Measurements from ENCODE around the gene FAM3D.

The FAM3D gene

GRCh38 chr3:58657036-58657520 is 9.5 kb downstream of the FAM3D start:
- no peak for DNase-seq (ENCODE audit: low read depth in 1 of 2, low spot score in 1 of 2)

DNA sequence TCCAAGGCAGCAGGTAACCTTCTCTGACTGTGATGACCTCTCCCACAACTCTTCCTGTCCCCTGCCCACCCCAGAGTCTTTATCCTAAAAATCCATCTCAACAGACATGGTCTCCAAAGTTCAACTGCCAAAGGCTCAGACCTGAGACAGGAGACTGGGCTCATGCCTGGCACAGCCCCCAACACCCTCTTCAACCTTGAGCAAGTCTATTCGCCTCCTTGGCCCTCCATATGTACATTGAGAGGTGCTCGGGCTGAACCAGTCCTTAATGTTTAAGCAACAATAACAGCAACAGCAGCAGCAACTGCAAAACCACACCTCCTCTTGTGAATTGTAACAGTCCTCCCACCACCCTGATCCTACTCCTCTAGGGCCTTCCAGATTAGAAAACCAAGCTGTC is 9.9 kb downstream of the FAM3D start:
- no peak for DNase-seq (ENCODE audit: low read depth in 1 of 2, low spot score in 1 of 2)

GRCh38 chr3:58654466-58654865 is 12.1 kb downstream of the FAM3D start:
- no peak for DNase-seq (ENCODE audit: low read depth in 1 of 2, low spot score in 1 of 2)

DNA sequence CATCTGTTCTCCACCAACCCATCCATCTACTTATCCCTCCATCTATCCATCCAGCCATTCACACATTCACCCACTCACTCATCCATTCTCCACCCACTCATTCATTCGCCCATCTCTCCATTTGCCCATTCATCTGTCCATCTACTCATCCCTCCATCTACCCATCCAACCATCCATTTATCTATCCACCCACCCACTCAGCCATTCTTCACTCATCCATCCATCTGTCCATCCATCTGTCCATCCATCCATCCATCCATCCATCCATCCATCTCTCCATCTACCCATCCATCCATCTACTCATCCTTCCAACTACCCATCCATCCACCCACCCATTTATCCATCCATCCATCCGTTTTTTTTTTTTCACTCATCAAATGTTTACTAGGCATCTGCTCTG is 13.9 kb downstream of the FAM3D start:
- no peak for DNase-seq (ENCODE audit: low read depth in 1 of 2, low spot score in 1 of 2)

- no peak for DNase-seq (ENCODE audit: low read depth in 1 of 2, low spot score in 1 of 2)
These were observed 15.3 kb downstream of the FAM3D start for GRCh38 chr3:58651276-58651675.

DNA sequence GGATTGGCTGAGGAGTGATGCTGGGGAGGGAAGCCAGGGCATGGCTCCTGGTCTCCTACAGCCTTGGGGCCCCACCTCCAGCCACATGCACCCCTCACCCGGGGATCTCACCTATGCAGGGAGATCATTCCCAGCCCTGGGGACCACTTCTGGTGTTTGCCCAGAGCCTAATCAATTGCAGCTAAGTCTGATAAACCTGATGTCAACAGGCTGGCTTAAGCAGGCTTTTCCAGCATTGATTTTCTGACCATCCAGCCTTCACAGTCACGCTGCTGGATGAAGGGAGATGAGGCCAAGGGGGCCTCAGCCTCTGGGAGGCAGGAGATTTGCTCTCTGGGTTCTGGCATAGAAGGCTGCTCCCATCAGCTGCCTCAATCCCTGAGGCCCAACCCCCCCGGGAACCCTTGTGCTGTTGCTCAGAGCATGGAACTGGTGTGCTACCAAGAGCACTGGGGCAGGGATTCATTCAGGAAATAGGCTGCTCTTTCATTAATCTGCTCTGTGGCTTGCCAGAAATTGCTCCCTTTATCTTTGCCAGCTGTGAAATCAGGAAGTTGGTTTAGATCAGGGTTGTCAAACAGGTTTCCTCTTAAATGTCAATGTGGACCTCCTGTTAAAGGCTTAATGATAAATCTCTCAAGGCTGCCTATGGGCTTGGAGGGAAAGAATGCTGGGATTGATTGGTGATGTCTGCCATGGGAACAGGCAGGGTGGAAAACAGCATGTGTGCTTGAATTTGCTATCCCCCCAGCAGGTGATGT is 19.0 kb downstream of the FAM3D start:
- no peak for DNase-seq (ENCODE audit: low read depth in 1 of 2, low spot score in 1 of 2)

DNA sequence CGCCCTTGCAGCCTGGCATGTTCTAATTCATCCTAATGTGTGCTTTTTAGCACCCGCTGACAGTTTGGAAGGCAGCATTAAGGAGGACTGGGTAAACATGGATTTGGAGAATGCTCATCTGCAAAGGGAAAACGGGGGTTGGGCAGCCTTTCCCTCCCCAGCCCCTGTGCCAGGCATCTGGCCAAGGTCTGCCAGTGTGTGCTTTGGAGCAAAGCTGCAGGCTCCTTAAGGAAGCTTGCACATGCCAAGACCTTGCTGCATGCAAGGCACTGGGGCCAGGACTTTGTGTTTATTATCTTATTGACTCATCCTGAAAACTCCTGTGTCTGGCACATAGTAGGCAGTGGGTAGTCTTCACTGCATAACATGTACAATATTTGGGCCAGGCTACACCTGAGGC is 20.1 kb downstream of the FAM3D start:
- DNase-seq (ENCODE audit: low read depth in 1 of 2, low spot score in 1 of 2), result no peak

DNA sequence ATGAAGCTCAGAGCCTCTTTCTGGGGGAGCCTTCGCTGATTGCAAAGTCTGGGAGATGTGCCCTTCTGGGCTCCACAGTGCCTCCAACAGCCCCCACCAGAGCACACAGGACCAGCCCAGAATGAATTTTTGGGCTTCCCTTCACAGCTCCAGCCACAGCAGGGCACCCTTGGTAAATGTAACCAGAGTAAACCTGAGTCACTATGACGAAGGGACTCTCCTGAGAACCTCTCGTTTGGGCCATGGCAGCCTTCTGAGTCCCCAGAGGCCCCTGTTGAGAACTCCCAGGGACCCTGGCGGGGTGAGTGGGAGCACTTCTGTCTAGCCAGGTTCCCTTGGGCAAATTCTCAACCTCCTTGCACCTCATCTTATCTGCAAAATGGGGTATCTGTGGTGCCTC is 20.8 kb downstream of the FAM3D start:
- no peak for DNase-seq (ENCODE audit: low read depth in 1 of 2, low spot score in 1 of 2)

DNA sequence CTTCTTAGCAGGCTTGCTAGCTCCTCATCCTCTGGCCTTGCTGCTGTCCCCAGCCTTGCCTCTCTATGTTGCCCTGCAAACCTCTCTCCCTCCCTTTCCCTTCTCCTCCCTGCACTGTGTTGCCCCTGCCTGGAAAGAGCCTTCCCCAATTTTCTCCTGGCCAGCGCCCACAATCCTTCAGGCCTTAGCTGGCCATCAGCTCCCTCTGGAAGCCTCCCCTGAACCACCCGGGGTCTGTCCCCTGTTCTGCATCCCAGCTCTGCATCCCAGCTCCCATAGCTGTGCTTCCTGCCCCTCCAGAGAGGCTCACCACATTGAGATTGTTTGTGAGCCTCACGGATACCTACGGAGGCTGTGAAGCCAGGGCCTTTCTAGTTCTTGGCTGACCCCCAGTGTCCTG is 23.7 kb downstream of the FAM3D start:
- no peak for DNase-seq (ENCODE audit: low read depth in 1 of 2, low spot score in 1 of 2)

GRCh38 chr3:58640700-58641372 is 25.7 kb downstream of the FAM3D start:
- no peak for DNase-seq (ENCODE audit: low read depth in 1 of 2, low spot score in 1 of 2)

DNA sequence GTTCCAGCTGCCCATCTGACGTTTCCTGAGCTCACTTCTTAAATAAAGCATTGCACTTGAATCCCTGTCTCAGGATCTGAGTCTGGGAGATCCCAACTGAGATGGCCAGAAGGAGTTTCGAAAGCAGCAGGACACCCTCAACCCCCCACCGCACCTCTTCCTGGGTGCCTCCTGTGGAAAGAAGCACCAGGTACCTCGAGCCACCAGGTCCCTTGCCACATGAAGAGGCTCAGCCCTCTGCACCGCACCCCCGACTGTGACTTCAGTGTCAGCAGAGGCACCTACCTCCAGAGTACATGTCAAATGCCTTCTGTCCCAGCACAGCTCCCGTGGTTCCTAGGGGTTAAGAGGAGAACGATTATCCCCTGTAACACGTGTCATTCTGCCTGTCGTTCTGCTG is 26.7 kb downstream of the FAM3D start:
- no peak for DNase-seq (ENCODE audit: low read depth in 1 of 2, low spot score in 1 of 2)

DNA sequence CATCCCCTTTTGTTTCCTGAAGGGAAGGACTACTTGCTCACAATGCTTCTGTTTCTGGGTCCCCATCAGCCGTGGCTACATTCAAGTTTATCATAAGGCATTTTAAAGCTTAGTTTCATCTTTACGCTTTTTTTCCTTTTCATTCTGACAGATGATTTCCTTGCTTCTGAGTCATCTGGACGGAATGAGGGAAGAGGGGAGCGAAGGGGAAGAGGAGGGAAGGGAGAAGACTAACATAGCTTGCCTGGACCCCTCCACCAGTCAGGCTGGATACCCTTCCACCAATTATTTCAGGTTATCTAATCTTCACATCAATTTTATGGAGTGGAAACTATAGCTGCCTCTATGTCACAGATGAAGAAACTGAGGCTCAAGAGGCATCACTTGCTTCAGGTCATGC is 27.6 kb downstream of the FAM3D start:
- DNase-seq (ENCODE audit: low read depth in 1 of 2, low spot score in 1 of 2), result no peak

GRCh38 chr3:58638591-58638990 is 28.0 kb downstream of the FAM3D start:
- no peak for DNase-seq (ENCODE audit: low read depth in 1 of 2, low spot score in 1 of 2)

DNA sequence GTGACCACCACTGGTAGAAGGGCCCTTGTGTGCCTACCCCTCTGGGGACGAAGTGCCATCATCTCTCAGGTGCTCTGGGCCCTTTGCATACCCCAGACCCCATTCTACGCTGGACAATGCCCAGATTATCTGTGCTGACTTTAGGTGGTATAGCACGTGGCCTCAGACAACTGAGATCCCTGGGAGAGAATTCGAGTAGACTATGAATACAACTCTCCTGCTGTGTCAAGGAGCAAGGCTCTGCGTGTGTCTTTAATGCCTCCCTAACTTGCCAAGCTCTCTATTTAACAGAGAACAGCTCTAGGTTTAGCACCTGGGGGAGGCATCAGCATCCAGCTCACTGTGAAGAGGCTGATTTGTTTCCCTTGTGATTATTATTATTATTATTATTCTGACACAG is 29.1 kb downstream of the FAM3D start:
- DNase-seq (ENCODE audit: low read depth in 1 of 2, low spot score in 1 of 2), result no peak

GRCh38 chr3:58635371-58636285 is 30.9 kb downstream of the FAM3D start:
- DNase-seq (ENCODE audit: low read depth in 1 of 2, low spot score in 1 of 2), result no peak

- no peak for DNase-seq (ENCODE audit: low read depth in 1 of 2, low spot score in 1 of 2)
These were observed 33.3 kb downstream of the FAM3D start for GRCh38 chr3:58633157-58633865.

- no peak for DNase-seq (ENCODE audit: low read depth in 1 of 2, low spot score in 1 of 2)
These were observed 34.8 kb downstream of the FAM3D start for GRCh38 chr3:58631742-58632141.

DNA sequence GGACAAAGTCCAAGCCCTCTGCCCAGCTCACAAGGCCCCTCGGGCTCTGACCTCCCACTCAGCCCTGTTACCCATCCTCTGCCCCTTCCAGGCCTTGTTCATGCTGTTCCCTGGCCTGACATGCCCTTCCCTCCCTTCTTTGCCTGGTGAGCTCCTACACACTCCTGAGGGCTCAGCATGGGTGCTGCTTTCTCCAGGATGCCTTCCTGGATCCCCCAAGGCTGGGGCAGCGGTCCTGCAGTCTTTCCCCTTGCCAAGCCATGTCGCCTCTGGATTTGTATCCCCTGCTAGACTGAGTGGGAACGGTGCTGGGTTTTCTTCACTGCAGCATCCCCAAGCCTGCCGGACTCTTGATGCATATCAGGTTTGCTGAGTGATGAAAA is 35.9 kb downstream of the FAM3D start:
- no peak for DNase-seq (ENCODE audit: low read depth in 1 of 2, low spot score in 1 of 2)

DNA sequence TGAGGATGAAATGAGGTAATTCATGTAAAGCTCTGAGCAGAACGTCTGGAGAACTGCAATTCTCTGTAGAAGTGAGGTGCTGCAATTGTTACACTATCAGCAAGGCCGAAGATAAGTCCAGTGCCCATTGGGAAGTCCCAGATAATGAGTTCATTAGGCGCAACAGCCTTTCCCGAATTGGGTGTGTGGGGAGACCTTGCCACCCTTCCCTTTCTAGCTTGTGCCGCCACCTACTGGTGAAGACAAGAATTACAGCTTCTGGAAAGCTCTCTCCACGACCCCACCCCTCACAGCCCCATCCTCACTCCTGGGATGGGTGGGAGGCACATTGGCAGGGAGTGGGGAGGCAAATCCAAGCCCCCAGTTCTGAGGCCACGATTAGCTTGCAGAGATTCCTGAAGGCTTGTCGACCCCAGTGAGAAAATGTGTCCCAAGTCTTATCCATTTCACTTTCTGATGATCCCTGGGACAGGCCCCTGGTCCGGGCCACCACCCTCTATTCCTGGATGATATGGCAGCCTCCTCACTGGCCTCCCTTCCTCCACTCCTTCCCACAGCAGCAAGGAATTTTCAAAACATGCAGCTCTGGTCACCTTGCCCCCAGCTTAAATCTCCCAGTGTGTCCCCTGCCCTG is 36.4 kb downstream of the FAM3D start:
- peak; percentile 17 to 31 for DNase-seq (ENCODE audit: low read depth in 1 of 2, low spot score in 1 of 2)

GRCh38 chr3:58629629-58630028 is 36.9 kb downstream of the FAM3D start:
- no peak for DNase-seq (ENCODE audit: low read depth in 1 of 2, low spot score in 1 of 2)
